Stimulated activated CD4-positive, alpha-beta T cell treated with anti-CD3 and anti-CD28 coated beads, Interleukin-12 subunit alpha, Interleukin-12 subunit beta, amount 100 ng/mL, for 24 hours (primary cell): ENCODE measurements around the gene PRAMEF20.

Experiments used
- DNase-seq, 2 experiments: peaks; one replicate each; pipeline ENCODE4 v3.0.0-alpha.2; 2020; ENCODE audit warnings: low read depth in 2 of 2

The PRAMEF20 gene

GRCh38 chr1:13462682-13463081 is 52.4 kb downstream of the PRAMEF20 start:
- DNase-seq = no peak

GRCh38 chr1:13465515-13465914 is 55.3 kb downstream of the PRAMEF20 start:
- no peak for DNase-seq

- DNase-seq = no peak
Measured at GRCh38 chr1:13469343-13469742, 59.1 kb downstream of the PRAMEF20 start.
